ENCODE measurements around the gene AHSP.
"Not testable (repeated sequence)": the region's sequence is repeated elsewhere in the genome, so short reads cannot be mapped to it uniquely, and the experiment has no call there.

AHSP gene

GRCh38 chr16:31501226-31501965 is 26.3 kb upstream of the AHSP start:
- no peak for DNase-seq

- no peak for DNase-seq
These were observed 25.7 kb upstream of the AHSP start for GRCh38 chr16:31501966-31502348.

GRCh38 chr16:31502981-31503380 is 24.7 kb upstream of the AHSP start:
- DNase-seq: no peak

- DNase-seq: not testable (repeated sequence)
These were observed 24.1 kb upstream of the AHSP start for GRCh38 chr16:31503555-31503954.

- no peak for DNase-seq
These were observed 23.5 kb upstream of the AHSP start for GRCh38 chr16:31504159-31504558.

- DNase-seq: no peak
These were observed 22.2 kb upstream of the AHSP start for GRCh38 chr16:31505483-31505882.

GRCh38 chr16:31507617-31507928 is 20.1 kb upstream of the AHSP start:
- no peak for DNase-seq

GRCh38 chr16:31507929-31508705 is 19.6 kb upstream of the AHSP start, which contains the start of gene RUSF1:
Gene RUSF1 (minus strand): TSS chr16:31508391. CDS start chr16:31508373, 18 bp downstream.
- DNase-seq: peak; percentile 57 to 72 (median 67)

GRCh38 chr16:31508706-31509195 is 18.9 kb upstream of the AHSP start:
- DNase-seq: no peak

GRCh38 chr16:31513126-31513525 is 14.6 kb upstream of the AHSP start:
- no peak for DNase-seq

- no peak for DNase-seq
These were observed 13.8 kb upstream of the AHSP start for GRCh38 chr16:31513884-31514283.

- DNase-seq: no peak
These were observed 9.8 kb upstream of the AHSP start for GRCh38 chr16:31517800-31518402.

GRCh38 chr16:31519759-31520431 is 7.8 kb upstream of the AHSP start:
- no peak for DNase-seq

GRCh38 chr16:31521368-31521767 is 6.3 kb upstream of the AHSP start:
- no peak for DNase-seq

GRCh38 chr16:31522071-31522470 is 5.6 kb upstream of the AHSP start:
- no peak for DNase-seq

- DNase-seq: not testable (repeated sequence)
These were observed 3.9 kb upstream of the AHSP start for GRCh38 chr16:31523768-31524167.

- no peak for DNase-seq
These were observed 2.6 kb upstream of the AHSP start for GRCh38 chr16:31525113-31525512.

- DNase-seq: no peak
These were observed 915 bp downstream of the AHSP start for GRCh38 chr16:31528523-31529107.

GRCh38 chr16:31529108-31529936 is 1.6 kb downstream of the AHSP start:
- no peak for DNase-seq

- DNase-seq: no peak
These were observed 2.2 kb downstream of the AHSP start for GRCh38 chr16:31529937-31530312.

GRCh38 chr16:31530405-31530804 is 2.7 kb downstream of the AHSP start:
- no peak for DNase-seq

- DNase-seq: no peak
These were observed 3.4 kb downstream of the AHSP start for GRCh38 chr16:31531096-31531495.
